HG03378 (cell line): ENCODE results near the gene MPRIP.
"Not testable (repeated sequence)": the region's sequence is repeated elsewhere in the genome, so short reads cannot be mapped to it uniquely, and the experiment has no call there.

ENCODE experiments used
- ATAC-seq: cut with Tn5 transposase; IDR thresholded peaks from one replicate; pipeline ENCODE4 v1.9.1; 2021; ENCODE audit warnings: mild to moderate bottlenecking, moderate library complexity; ENCODE audit not compliant: unreplicated experiment

Gene MPRIP

DNA sequence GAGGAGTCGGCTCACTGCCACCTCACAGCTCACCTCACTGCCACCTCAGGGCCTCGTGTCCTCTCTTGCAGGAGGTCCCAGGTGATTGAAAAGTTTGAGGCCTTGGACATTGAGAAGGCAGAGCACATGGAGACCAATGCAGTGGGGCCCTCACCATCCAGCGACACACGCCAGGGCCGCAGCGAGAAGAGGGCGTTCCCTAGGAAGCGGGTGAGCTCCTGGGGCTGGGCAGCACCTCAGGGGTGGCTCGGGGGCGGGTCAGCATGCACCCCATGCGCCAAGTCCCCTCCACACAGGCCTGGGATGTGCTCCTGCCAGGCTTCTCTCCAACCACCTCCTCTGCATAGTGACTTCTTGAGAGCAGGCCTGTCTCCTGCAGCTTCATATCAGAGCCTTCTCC is 100.3 kb downstream of the MPRIP start:
- ATAC-seq, result no peak

DNA sequence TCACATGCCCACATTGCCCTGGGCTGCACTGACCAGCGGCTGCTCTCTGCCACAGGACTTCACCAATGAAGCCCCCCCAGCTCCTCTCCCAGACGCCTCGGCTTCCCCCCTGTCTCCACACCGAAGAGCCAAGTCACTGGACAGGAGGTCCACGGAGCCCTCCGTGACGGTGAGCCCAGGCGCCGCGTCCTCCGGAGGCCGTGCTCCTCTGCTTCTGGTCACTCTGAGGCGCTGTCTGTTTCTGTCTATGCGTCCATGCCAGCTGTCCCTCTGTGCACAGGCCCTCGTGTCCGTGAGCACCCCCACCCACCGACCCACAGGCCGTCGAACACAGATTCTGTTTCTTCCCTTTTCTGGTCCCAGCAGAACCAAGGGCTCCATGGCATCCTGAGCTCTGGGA is 101.2 kb downstream of the MPRIP start:
- no peak for ATAC-seq

DNA sequence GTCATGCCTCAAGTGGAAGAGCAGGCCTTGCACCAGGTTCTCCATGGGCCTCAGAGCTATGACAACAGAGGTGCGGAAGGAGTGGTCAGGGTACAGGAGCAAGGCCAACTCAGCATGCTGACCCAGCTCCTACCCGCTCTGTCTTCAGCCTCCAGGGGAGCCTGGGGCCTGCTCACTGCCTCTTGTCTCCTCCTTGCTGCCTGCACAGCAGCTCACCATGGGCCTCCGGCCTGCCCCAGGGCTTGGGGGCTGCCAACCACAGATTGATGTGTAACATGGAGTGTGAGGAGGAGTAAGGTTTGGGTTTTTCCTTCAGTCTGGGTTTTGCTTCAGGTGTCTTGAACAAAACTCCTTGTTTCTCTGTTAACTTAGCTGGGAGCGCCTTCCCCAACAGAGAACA is 101.8 kb downstream of the MPRIP start:
- no peak for ATAC-seq

DNA sequence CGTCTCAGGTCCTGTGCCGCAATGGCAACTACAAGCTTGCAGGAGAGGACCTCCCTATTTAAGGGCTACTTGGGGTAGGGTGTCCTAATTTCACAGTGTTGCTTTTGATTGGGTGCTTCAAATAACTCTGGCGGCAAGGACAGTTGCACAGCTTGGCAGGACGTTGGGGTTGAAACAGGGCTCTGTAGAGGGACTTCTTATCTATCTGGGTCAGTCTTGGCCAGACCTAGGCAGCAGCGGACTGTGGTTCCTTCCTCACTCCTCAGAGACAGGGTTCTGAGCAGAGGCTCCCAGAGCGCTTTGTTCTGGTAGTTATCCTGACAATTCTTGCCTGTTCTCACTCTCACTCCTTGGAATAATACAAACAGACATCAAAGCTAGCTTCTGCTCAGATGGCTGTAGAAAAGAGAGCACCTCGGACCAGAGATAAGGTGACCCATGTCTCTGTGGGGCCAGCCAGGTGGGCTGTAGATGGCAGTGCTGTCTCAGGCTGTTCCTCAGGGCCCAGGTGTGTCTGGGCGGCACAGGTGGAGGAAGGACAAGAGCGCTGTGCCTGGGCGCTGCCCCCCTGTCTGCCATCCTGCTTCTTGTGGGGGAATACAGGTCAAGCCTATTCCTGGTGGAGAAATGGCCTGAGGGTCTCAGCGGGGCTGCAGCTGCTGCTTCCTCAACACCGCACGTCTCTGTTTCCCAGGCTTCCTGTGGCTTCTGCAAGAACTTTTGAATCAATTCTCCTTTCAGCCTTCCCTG is 102.8 kb downstream of the MPRIP start:
- no peak for ATAC-seq

DNA sequence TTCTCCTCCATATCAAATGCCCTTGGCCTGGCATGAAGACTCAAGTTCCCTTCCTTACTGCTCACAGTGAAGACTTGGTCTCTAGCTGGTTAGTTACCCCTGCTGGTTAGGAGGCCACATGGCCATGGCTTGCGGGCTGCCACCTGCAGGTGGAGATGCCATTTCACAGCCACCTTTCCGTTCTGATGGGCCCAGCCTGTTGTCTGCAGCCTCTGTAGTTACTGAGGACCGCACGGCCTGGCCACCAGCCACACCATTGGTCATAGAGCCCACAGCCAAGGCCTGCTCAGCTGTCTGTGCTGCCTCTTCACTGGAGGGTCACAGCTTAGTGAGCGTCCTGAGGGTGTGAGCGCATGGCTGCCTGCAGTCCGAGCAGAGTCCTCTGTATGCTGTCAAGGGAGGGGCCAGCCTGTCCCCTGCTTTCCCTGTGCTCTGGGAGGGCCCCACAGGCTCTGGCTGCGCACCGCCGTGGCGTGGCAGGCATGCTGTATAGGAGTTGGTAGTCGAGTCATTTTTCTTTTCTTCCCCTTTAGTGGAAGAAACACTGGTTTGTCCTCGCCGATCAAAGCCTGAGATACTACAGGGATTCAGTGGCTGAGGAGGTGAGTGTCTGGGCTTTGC is 104.6 kb downstream of the MPRIP start:
- ATAC-seq, result no peak

DNA sequence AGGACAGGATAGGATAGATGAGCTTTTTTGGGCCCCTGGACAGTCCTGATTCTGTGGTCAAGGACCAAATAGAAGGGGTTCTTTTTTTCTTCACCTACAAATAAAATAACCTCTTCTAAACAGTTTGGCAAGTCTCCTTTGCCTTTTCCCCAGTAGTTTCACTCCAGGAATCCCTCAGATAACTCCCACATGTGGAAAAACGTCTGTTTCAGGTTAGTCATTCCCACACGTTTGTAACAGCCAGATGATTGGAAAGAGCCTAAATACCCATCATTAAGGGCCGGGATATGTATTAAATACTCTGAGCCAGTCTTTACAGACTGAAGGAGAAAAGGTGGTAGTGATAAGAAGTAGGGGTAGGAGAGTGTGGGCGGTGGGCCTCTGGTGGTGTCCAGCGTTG is 105.6 kb downstream of the MPRIP start:
- ATAC-seq, result no peak

- ATAC-seq, result no peak
These were observed 107.5 kb downstream of the MPRIP start for GRCh38 chr17:17149520-17150447.

DNA sequence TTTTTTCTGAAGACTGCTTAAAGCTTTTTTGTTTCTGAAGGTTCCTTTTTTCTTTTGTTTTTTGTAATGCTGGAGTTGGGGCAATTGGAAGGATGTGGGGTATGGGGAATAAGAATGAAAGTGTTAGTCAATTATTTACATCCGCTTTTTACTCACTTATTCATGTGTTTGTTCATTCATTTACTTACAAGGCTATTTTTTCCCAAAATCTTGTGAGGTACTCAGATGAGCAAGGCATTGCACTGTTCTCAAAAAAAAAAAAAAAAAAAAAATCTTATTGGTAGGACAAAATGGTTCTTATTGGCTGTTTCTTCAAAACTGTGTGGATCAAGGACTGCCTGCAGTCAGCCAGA is 108.2 kb downstream of the MPRIP start:
- no peak for ATAC-seq

GRCh38 chr17:17151055-17151454 is 108.8 kb downstream of the MPRIP start:
- no peak for ATAC-seq

GRCh38 chr17:17151541-17151940 is 109.3 kb downstream of the MPRIP start:
- no peak for ATAC-seq

DNA sequence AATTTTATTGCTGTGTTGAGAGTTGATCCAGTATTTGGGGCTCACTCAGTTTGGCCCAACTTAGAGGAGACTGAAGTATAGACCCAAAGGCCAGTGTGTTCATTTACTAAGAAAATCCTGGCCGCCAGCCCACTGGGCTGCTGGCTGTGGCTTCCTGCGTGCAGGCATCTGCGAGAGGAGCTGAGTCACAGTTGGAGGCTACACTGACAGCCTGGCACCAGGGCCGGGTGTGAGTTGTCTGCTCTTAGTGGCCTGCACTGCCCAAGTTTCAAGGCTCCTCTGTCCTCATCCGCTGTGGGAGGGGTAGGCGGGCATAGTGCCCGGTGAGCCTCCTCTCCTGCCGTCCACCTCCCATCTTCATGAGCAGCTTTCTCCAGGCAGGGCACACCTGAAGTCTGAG is 109.7 kb downstream of the MPRIP start:
- ATAC-seq, result no peak

- no peak for ATAC-seq
These were observed 110.1 kb downstream of the MPRIP start for GRCh38 chr17:17152385-17152784.

DNA sequence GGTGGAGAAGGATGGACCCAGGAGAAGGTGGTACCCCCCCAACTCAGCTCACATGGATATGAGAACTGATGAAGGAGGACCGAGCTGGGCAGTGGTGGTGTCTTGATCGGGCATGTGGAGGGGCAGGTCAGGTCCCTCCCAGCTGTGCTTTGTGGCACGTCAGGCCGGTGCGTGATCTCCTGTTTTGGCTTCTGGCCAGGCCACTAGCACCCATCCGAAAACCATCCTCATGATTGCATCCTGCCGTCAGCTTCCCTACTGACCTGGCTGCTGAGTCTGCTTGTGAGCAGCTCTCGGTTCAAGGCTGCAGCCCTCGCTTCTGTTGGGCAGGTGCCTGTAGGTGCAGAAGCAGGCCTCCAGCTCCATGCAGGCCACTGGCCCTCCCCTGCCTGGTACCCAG is 110.8 kb downstream of the MPRIP start:
- no peak for ATAC-seq

GRCh38 chr17:17153709-17154108 is 111.5 kb downstream of the MPRIP start:
- ATAC-seq, result no peak

- no peak for ATAC-seq
These were observed 112.3 kb downstream of the MPRIP start for GRCh38 chr17:17154556-17154955.

GRCh38 chr17:17154981-17155380 is 112.7 kb downstream of the MPRIP start:
- no peak for ATAC-seq

GRCh38 chr17:17155568-17155967 is 113.3 kb downstream of the MPRIP start:
- no peak for ATAC-seq

GRCh38 chr17:17156107-17156506 is 113.8 kb downstream of the MPRIP start:
- ATAC-seq, result no peak

DNA sequence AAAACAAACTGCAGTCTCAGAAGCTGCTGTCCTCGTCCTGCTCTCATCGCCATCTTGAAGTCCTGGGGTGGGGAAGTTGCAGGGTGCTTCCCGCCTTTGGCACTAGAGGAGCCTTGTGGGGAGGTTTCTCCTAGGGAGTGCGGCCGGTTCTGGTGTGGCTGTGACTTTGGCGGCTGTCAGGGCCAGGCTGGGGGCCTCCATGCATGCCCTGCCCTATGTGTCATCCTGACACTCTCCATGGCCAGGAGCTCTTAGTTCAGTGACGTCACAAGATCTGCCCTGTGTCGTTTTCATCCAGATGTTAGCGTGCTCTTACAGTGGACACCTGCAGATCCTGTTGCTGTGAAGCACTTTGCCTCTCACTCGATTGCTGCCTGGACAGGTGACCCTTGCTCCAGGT is 114.3 kb downstream of the MPRIP start:
- ATAC-seq, result no peak

DNA sequence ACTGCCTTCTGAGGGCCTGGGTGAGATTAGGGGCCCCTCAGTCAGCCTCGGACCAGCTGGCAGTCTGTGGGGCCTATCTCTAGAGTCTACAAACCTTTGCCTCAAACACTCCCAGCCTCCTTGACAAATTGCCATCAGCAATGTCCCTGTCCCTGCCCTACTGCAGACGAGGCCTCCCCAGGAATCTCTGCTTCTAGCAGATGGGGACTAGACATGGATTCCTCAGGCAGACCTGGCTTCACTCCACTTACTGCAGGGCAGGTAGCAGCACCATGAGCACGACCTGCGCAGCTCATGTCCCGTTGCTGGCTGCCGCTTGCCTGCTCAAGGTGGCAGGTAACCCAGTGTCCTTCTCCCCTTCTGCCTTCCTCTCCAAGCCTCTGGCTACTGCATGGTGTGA is 114.8 kb downstream of the MPRIP start:
- no peak for ATAC-seq

DNA sequence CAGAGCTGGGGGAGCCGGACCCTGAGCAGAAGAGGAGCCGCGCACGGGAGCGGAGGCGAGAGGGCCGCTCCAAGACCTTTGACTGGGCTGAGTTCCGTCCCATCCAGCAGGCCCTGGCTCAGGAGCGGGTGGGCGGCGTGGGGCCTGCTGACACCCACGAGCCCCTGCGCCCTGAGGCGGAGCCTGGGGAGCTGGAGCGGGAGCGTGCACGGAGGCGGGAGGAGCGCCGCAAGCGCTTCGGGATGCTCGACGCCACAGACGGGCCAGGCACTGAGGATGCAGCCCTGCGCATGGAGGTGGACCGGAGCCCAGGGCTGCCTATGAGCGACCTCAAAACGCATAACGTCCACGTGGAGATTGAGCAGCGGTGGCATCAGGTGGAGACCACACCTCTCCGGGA is 116.2 kb downstream of the MPRIP start:
- not testable (repeated sequence) for ATAC-seq

DNA sequence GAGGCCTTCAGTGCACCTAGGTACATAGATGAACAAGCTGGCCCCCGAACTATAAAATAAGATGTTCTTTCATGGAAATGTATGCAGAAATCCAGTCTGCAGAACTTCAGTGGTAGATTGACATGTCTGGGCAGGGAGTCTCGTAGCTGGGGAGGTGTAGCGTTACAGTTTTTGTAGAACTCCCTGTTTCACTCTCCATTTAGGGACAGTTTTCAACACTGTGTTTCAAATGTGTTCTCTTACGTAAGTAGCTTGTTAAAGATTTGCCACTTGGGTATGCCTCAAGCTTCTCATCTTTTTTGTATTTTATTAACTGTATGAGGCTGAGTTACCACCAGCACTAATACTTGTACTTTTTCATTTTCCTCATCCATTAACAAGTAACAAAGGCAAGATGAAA is 117.3 kb downstream of the MPRIP start:
- ATAC-seq, result no peak
